DND-41 (cell line): ENCODE data around the gene PRRC1.

ENCODE experiments used
- ATAC-seq: fragments of 200-7000 bp; cut with Tn5 transposase; 3 replicates; pipeline ENCODE4 v1.9.1; 2021; ENCODE audit warnings: low read depth; ENCODE audit not compliant: insufficient read depth
- DNase-seq: peaks from one replicate; pipeline ENCODE4 v3.0.0-alpha.2; 2020
- H2AFZ ChIP-seq: 2 replicates; pipeline ENCODE4 v1.6.0; 2012; ENCODE audit warnings: low read depth, low read length
- H3K27ac ChIP-seq: 2 replicates; pipeline ENCODE4 v1.5.1; 2012; ENCODE audit warnings: low read length, inconsistent platforms
- H3K27me3 ChIP-seq: fragments of 200-600 bp; sonication (generic); 2 replicates; pipeline ENCODE4 v1.6.0; 2012; ENCODE audit warnings: low read length, mild to moderate bottlenecking, inconsistent platforms; ENCODE audit not compliant: insufficient read depth, poor library complexity
- H3K36me3 ChIP-seq: 2 replicates; pipeline ENCODE4 v1.5.1; 2012; ENCODE audit warnings: low read length, inconsistent platforms; ENCODE audit not compliant: insufficient read depth
- H3K4me1 ChIP-seq: 2 replicates; pipeline ENCODE4 v1.5.1; 2012; ENCODE audit warnings: mild to moderate bottlenecking, low read length; ENCODE audit not compliant: insufficient read depth
- H3K4me2 ChIP-seq: 2 replicates; pipeline ENCODE4 v1.6.0; 2012; ENCODE audit warnings: mild to moderate bottlenecking, moderate library complexity, low read length, inconsistent platforms; ENCODE audit not compliant: insufficient read depth
- H3K4me3 ChIP-seq, 2 experiments: fragments of 200-600 bp in 1 of 2; shearing (Covaris generic) in 1 of 2; 2 replicates each; pipeline ENCODE4 v1.5.1; 2012 to 2016; ENCODE audit warnings: inconsistent platforms in 2 of 2, low read length in 2 of 2, mild to moderate bottlenecking in 2 of 2, low read depth in 1 of 2, moderate library complexity in 1 of 2
- H3K79me2 ChIP-seq: 2 replicates; pipeline ENCODE4 v1.6.0; 2012; ENCODE audit warnings: low read length, inconsistent platforms; ENCODE audit not compliant: insufficient read depth
- H3K9ac ChIP-seq: 2 replicates; pipeline ENCODE4 v1.6.0; 2012; ENCODE audit warnings: low read depth, mild to moderate bottlenecking, inconsistent platforms, low read length, moderate library complexity
- H3K9me3 ChIP-seq: 2 replicates; pipeline ENCODE4 v1.5.1; 2012; ENCODE audit warnings: low read length, moderate library complexity, mild to moderate bottlenecking, inconsistent platforms; ENCODE audit not compliant: insufficient read depth, severe bottlenecking
- H4K20me1 ChIP-seq: 2 replicates; pipeline ENCODE4 v1.6.0; 2012; ENCODE audit warnings: low read length; ENCODE audit not compliant: insufficient read depth
- CTCF ChIP-seq: IDR thresholded peaks from 2 replicates; pipeline ENCODE4 v1.5.1; 2012; ENCODE audit warnings: borderline replicate concordance, low read length, moderate library complexity, mild to moderate bottlenecking; ENCODE audit not compliant: poor library complexity, severe bottlenecking; ENCODE audit errors: extremely low read depth
- EZH2 ChIP-seq: IDR thresholded peaks from 3 replicates; pipeline ENCODE4 v1.6.1; 2012; ENCODE audit warnings: borderline replicate concordance, low read depth, mild to moderate bottlenecking, moderate library complexity, low read length, inconsistent platforms; ENCODE audit not compliant: severe bottlenecking

The PRRC1 gene

GRCh38 chr5:127577458-127577857 is 60.0 kb downstream of the PRRC1 start:
- no peak overlapping the region for H3K4me3 ChIP-seq
- DNase-seq (no peak), ATAC-seq (no peak)
- H3K9ac ChIP-seq, result no peak overlapping the region
- H3K4me1 ChIP-seq, result no peaks in the 10 kb centered on the region
- H4K20me1 ChIP-seq, result no peaks in the 10 kb centered on the region
- H3K4me2 ChIP-seq, result no peak overlapping the region
- no peak overlapping the region for H3K27ac ChIP-seq
- no peak overlapping the region for H2AFZ ChIP-seq
- H3K9me3 ChIP-seq, result no peaks in the 10 kb centered on the region
- no peaks in the 10 kb centered on the region for H3K36me3 ChIP-seq
- H3K79me2 ChIP-seq, result no peaks in the 10 kb centered on the region
- H3K27me3 ChIP-seq, result no peaks in the 10 kb centered on the region
- TF ChIP-seq CTCF (no peak), EZH2 (no peak)

- no peaks in the 10 kb centered on the region for H4K20me1 ChIP-seq
- no peak for ATAC-seq
These were observed 63.3 kb downstream of the PRRC1 start for GRCh38 chr5:127580731-127581130.

GRCh38 chr5:127581450-127581849 is 64.0 kb downstream of the PRRC1 start:
- Histone ChIP-seq H3K27me3 (no peaks in the 10 kb centered on the region), H2AFZ (no peak overlapping the region), H3K27ac (no peak overlapping the region), H3K9me3 (no peaks in the 10 kb centered on the region), H3K9ac (no peak overlapping the region), H3K4me3 (no peak overlapping the region), H3K79me2 (no peaks in the 10 kb centered on the region), H3K4me1 (no peaks in the 10 kb centered on the region), H3K36me3 (no peaks in the 10 kb centered on the region), H3K4me2 (no peak overlapping the region), H4K20me1 (no peaks in the 10 kb centered on the region)
- ATAC-seq (no peak), DNase-seq (no peak)
- TF ChIP-seq EZH2, result no peak
- TF ChIP-seq CTCF, result no peak

More at GRCh38 chr5:127580731-127581130, 63.3 kb downstream of the PRRC1 start:
- H3K4me1 ChIP-seq, result no peaks in the 10 kb centered on the region
- no peak for TF ChIP-seq CTCF
- no peak for TF ChIP-seq EZH2
- H2AFZ ChIP-seq, result no peak overlapping the region
- no peak overlapping the region for H3K4me3 ChIP-seq
- H3K9me3 ChIP-seq, result no peaks in the 10 kb centered on the region
- H3K27ac ChIP-seq, result no peak overlapping the region
- DNase-seq, result no peak
- H3K9ac ChIP-seq, result no peak overlapping the region
- no peaks in the 10 kb centered on the region for H3K27me3 ChIP-seq
- no peaks in the 10 kb centered on the region for H3K79me2 ChIP-seq
- H3K36me3 ChIP-seq, result no peaks in the 10 kb centered on the region
- no peak overlapping the region for H3K4me2 ChIP-seq

GRCh38 chr5:127582773-127583370 is 65.4 kb downstream of the PRRC1 start:
- Histone ChIP-seq H3K4me3 (no peak overlapping the region), H3K9ac (no peak overlapping the region), H3K79me2 (no peaks in the 10 kb centered on the region), H3K9me3 (no peaks in the 10 kb centered on the region), H3K27ac (no peak overlapping the region), H3K4me1 (no peaks in the 10 kb centered on the region), H3K27me3 (no peaks in the 10 kb centered on the region), H2AFZ (no peak overlapping the region), H4K20me1 (no peaks in the 10 kb centered on the region), H3K36me3 (no peaks in the 10 kb centered on the region), H3K4me2 (no peak overlapping the region)
- DNase-seq (no peak), ATAC-seq (no peak)
- TF ChIP-seq CTCF, result no peak
- TF ChIP-seq EZH2, result no peak
